GM19099 (cell line): Measurements from ENCODE around the gene CLPTM1.
A peak's percentile ranks its signal among the peaks of the same experiment; 100 is the strongest.

Experiments
- POLR2A ChIP-seq: IDR thresholded peaks from 3 replicates; pipeline ENCODE4 v1.6.1; 2011; ENCODE audit warnings: low read depth; ENCODE audit not compliant: insufficient read length; ENCODE audit errors: extremely low read depth

The CLPTM1 gene

GRCh38 chr19:45030825-45031224 is 75.6 kb downstream of the CLPTM1 start:
- TF ChIP-seq POLR2A: no peak

GRCh38 chr19:45032421-45032820 is 77.2 kb downstream of the CLPTM1 start:
- no peak for TF ChIP-seq POLR2A

- TF ChIP-seq POLR2A: no peak
Observed at GRCh38 chr19:45035755-45036154, 80.6 kb downstream of the CLPTM1 start.

GRCh38 chr19:45037393-45038169 is 82.4 kb downstream of the CLPTM1 start:
- TF ChIP-seq POLR2A: no peak

GRCh38 chr19:45038931-45039893 is 84.0 kb downstream of the CLPTM1 start, which contains the start of gene CLASRP:
CLASRP (plus strand) TSS chr19:45039045; CDS start chr19:45040213, 1,168 bp downstream.
- TF ChIP-seq POLR2A: peak; percentile 96

GRCh38 chr19:45040059-45040771 is 85.0 kb downstream of the CLPTM1 start:
- TF ChIP-seq POLR2A: no peak

- TF ChIP-seq POLR2A: no peak
Observed at GRCh38 chr19:45041125-45041524, 85.9 kb downstream of the CLPTM1 start.
